GM18498 (cell line): ENCODE results near the gene IGHMBP2.

Experiments used
- ATAC-seq: cut with Tn5 transposase; IDR thresholded peaks from one replicate; pipeline ENCODE4 v1.9.1; 2021; ENCODE audit warnings: mild to moderate bottlenecking, moderate library complexity; ENCODE audit not compliant: unreplicated experiment

The IGHMBP2 gene

DNA sequence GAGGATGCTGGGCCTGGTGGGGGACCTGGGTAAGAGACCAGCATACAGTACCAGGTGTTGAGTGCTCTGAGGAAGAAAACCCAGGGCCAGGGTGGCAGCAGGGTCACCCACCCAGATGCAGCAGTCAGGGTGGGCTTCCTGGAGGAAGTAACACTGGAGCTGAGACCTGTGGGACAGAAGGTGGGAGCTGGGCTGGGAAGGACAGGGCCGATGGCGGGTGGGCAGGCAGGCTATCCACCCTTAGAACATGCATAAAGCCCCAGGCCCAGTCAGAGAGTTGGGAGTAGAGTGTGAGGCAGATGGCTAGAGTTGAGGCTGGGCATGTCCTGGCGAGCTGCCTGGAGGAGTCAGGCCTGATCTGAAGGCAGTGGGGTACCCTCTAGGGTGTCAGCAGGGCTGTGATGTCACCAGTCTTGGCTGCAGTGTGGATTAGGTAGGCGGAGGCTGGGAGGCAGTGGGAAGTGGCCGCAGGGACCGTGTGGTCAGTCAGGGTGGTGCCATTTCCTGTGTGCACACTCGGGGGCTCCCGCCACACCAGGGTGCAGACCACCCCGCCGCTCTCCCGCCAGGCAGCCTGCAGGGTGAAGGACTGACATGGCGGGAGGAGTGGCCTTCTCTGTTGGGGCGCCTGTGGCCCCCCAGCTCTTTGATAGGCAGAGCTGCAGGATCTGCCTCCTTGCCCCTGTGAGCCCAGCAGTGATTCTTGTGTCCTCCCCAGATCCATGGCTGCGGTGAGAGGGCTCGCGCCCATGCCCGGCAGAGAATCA, 35.3 kb downstream of the IGHMBP2 start:
- no peak for ATAC-seq

DNA sequence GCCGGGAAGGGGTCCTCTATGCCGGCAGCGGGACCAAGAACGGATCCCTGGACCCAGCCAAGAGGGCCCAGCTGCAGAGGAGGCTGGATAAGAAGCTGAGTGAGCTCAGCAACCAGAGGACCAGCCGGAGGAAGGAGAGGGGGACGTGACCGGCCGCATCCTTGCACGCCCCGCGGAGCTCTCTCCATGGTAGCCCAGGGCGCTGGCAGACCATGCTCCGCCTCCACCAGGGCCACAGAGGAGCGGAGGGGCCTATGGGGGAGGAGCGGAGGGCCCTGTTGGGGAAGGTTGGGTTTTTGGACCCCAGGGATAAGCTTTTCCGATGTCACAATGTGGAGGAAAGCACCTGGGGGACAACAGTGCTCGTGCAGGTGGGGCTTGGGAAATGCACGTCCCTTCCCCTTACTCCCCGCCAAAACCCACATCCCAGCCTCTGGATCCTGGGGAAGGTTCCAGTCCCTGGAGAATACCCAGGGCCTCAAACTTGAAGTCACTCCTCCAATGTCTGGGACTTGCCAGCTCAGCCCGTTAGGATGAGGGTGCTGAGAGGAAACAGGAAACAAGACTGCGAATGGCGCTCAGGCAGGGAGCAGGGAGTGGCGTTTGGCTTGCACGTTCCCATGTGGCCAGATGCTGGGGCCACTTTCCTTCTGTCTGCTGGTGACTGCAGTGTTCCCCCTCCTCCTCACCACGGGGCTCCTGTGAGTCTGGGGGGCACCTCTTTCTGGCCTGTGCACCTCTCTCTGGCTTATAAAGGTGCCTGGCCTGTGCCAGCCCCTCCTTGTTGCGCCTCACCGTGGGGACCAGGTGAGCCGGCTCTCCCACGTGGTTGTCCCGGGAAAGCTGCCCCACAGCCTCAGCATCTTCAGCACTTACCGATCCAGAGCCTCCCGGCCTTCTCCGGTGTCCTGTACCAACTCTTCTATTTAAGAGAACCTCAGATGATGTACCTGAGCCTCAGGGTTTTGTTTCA, 36.2 kb downstream of the IGHMBP2 start:
- no peak for ATAC-seq

DNA sequence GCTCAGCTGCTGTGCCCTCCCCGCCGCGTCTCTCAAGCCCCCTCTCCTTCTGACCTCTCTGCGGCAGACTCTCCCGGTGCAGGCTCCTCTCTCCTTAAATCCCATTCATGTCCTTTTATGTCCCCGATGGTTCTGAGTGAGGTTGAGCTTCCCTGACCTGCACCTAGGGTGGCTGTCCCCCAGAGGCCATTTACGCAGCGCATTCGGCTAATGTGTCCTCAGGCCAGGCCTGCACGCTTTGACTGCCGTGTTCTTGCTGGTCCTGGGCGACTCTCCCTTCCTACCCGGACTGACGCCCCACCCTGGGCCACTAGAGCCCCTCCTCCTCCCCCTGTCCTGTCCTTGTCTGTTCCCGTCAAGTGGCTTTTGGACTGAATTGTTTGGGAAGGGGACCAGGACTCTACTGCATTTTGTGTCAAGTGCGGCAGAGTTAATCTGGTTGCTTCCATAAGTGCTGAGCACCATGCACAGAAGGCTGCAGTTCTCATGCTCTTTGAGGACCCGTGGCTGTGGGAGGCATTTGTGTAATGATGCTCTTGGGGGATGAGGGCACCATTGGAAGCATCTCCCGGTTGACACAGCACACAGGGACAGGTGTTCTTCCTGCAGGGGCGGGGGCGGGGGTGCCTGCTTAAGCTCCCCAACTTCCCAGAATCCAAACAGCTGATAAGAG, 37.1 kb downstream of the IGHMBP2 start:
- no peak for ATAC-seq

GRCh38 chr11:68941324-68942094, 37.8 kb downstream of the IGHMBP2 start:
- no peak for ATAC-seq

GRCh38 chr11:68942095-68942620, 38.5 kb downstream of the IGHMBP2 start:
- no peak for ATAC-seq

DNA sequence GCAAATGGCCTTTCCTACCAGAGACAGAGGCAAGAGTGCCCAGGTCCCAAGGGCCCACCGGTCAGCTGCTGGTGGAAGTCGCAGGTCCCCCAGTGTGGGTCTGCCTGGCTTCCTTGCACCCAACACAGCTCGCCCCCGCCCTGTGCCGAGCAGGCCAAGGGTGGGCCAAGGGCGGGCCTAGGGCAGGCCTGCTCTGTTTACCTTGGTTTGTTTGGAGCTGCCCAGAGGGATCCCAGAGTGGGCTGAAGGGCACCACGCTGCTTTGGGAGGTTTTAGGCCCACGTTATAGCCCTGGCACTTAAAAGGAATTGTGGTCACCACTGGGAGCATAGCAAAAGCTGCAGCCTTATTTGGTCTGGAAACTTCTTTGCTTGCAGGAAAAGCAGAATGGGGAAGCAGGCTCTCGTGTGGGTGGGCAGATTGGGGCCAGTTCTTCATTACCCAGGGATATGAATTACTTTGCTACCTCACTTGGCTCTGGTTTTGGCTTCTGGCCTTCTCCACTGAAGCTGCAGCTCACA, 39.1 kb downstream of the IGHMBP2 start:
- ATAC-seq: no peak

DNA sequence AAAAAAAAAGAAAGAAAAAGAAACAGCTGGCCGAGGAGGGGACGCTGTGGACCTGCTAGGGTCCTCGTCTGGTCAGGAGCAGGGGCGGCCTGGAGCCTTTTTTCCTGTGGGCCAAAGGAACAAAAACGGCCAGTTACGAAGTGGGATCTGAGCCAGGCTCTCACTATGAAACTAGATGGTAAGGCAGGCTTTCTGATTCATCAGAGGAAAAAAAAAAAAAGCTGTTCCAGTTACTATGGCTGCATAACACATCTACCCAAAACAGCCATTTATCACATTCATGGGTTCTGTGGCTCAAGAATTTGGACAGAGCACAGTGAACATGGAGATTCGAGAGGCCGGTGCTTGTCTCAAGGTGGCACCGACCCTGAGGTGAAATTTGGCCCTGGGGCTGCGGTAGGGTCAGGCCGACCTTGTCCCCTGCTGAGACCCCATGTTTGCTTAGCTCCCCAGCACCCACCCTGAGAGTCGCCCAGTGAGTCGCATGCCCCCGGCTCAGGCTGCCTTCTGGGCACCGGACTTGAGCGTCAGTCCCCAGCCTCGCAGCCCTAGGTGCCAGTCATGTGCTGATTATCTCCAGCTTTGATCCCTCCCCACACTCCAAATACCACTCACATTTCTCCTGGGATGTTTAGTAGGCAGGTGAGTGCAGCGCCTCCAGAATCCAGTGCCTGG, 42.9 kb downstream of the IGHMBP2 start:
- no peak for ATAC-seq

DNA sequence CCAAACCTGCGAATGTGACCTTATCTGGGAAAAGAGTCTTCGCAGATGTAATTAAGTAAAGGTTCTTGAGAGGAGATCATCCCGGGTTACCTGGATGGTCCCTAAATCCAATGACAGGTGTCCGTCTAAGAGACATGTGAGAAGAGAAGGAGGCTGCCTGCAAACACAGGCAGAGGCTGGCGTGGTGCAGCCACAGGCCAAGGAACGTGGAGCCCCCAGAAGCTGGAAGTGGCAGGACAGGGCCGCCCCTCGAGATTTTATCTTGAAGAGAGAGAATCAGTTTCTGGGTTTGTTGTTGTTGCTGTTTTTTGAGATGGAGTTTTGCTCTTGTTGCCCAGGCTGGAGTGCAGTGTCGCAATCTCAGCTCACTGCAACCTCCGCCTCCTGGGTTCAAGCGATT, 43.5 kb downstream of the IGHMBP2 start:
- ATAC-seq: no peak

DNA sequence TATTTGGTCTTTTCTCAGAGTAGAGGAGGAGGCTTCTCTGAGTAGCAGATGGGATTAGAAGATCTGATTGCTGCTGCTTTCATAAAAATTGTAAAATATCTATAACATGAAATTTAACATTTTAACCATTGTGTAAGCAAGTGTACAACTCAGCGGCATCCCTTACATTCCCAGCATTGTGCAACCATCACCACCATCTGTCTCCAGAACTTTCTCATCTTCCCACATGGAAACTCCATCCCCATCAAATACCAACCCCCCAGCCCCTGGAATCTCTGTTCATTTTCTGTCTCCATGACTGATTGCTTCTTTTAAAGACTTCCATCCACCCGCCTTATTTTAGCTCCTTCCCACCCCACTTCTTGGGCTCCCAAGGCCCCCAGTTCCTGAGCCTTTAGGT, 44.8 kb downstream of the IGHMBP2 start:
- ATAC-seq: no peak

GRCh38 chr11:68948935-68949334, 45.2 kb downstream of the IGHMBP2 start:
- ATAC-seq: no peak

GRCh38 chr11:68950270-68950669, 46.6 kb downstream of the IGHMBP2 start:
- no peak for ATAC-seq

DNA sequence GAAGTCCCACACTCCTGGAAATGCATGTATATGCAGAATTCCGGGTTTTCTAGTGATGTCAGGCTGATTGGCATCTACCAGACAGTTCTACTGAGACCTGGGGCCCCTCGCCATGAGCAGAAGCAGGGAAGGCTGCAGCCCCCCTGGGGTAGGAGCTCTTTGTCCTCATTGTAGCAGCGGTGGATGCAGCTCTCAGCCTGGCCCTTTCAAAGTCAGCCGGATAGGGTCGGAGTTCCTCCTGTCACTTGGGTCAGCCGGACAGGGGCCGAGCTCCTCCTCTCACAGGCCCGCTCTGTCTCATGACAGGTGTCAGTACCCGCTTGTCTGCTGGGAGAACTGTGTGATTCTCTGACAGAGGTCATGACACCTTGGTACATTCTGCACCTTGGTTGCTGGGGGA, 47.1 kb downstream of the IGHMBP2 start:
- no peak for ATAC-seq

GRCh38 chr11:68954836-68955606, 51.3 kb downstream of the IGHMBP2 start:
- no peak for ATAC-seq

- no peak for ATAC-seq
These were observed 51.9 kb downstream of the IGHMBP2 start for GRCh38 chr11:68955607-68955958.

DNA sequence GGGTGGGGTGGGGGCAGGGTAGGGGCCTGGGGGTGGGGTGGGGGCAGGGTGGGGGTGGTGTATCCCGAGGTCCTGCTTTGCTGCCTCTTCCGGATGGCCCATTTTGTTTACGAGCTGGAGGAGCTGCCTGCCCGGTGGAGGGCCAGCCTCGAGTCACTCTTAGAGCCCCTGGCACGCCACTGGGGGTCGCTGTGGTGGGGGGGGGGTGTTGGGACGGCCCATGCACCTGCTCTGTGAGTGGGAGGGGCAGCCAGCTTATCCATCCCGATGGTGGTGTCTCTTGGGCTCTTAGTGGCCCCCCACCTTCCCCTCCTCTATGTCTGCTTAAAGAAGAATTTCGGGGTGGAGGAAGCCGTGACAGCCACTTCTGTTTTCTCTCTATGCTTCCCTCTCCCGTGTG, 52.5 kb downstream of the IGHMBP2 start:
- ATAC-seq: no peak

- no peak for ATAC-seq
These were observed 53.0 kb downstream of the IGHMBP2 start for GRCh38 chr11:68956547-68957254.

GRCh38 chr11:68958211-68958610, 54.5 kb downstream of the IGHMBP2 start:
- ATAC-seq: no peak
